GM19099 (cell line): ENCODE results near the gene KHDC1.

Source experiments
- POLR2A ChIP-seq: IDR thresholded peaks from 3 replicates; pipeline ENCODE4 v1.6.1; 2011; ENCODE audit warnings: low read depth; ENCODE audit not compliant: insufficient read length; ENCODE audit errors: extremely low read depth

Gene KHDC1

GRCh38 chr6:73252703-73253102 is 10.3 kb downstream of the KHDC1 start:
- no peak for TF ChIP-seq POLR2A

- no peak for TF ChIP-seq POLR2A
Measured at GRCh38 chr6:73250016-73250415, 13.0 kb downstream of the KHDC1 start.

GRCh38 chr6:73248192-73248903 is 14.6 kb downstream of the KHDC1 start:
- no peak for TF ChIP-seq POLR2A

DNA sequence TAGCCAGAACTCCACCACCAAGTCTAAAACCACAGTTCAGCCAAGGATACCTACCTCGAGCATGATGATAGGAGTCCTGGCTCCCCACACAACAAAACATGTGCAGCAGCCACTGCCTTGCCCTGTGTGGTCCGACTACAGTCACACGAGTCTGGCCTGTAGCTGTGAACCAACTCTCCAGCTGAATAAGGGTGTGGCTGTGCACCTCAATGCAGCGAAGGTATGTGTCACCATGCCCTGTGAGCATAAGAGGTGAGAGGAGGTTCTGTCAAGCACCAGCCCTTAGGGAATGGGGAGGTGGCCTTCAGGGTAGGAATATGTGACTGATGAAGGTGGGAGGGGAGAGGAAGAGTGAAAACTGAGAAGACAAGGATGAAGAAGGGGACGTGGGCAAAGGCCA is 21.0 kb downstream of the KHDC1 start:
- TF ChIP-seq POLR2A = no peak

GRCh38 chr6:73240730-73241129 is 22.3 kb downstream of the KHDC1 start:
- no peak for TF ChIP-seq POLR2A

DNA sequence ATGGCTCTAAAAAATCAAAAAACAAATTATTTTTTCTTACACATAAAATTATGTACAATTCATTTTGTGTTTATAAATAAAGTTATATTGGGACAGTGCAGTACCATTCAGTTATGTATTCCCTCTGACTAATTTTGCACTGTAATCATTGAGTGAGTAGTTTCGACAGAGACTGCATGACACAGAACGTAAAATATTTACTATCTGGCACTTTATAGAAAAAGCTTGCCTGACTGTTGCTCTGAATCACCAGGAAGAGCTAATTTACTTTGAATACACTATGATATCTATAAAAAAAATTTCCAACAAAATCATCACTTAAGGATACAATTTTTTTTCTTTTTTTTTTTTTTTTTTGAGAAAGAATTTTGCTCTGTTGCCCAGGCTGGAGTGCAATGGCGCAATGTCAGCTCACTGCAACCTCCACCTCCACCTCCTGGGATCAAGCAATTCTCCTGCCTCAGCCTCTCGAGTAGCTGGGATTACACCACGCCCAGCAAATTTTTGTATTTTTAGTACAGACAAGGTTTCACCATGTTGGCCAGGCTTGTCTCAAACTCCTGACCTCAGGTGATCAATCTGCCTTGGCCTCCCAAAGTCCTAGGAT is 26.7 kb downstream of the KHDC1 start:
- no peak for TF ChIP-seq POLR2A

DNA sequence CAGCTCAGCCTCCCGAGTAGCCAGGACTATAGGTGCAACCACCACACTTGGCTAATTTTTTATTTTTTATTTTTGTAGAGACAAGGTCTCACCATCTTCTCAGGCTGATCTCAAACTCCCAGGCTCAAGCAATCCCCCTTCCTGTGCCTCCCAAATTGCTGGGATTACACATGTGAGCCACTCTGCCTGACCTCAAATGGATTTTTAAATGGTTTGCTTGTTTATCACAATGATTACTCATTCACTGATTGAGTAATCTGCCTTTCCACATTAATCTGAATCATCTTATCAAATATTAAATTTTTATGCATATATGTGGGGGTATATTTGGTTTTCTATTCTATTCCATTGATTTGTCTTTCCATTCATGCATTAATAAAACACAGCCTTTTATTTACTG is 28.3 kb downstream of the KHDC1 start:
- no peak for TF ChIP-seq POLR2A

DNA sequence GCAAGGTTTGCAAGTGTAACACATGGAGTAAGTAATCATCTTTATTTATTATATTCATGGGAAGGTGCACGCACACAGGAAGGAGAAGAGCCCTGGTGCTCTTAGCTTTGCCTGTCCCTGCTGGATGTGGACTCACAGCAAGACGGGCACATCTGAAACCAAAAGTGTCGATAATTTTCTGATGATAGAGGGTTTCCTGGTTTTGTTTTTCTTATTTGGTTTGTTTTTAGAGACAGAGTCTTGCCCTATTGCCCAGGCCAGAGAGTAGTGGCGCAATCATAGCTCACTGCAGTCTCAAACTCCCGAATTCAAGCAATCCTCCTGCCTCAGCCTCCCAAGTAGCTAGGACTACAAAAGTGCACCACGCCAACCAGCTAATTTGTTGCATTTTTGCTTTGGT is 29.9 kb downstream of the KHDC1 start:
- no peak for TF ChIP-seq POLR2A

- TF ChIP-seq POLR2A = no peak
Measured at GRCh38 chr6:73231986-73232391, 31.0 kb downstream of the KHDC1 start.

DNA sequence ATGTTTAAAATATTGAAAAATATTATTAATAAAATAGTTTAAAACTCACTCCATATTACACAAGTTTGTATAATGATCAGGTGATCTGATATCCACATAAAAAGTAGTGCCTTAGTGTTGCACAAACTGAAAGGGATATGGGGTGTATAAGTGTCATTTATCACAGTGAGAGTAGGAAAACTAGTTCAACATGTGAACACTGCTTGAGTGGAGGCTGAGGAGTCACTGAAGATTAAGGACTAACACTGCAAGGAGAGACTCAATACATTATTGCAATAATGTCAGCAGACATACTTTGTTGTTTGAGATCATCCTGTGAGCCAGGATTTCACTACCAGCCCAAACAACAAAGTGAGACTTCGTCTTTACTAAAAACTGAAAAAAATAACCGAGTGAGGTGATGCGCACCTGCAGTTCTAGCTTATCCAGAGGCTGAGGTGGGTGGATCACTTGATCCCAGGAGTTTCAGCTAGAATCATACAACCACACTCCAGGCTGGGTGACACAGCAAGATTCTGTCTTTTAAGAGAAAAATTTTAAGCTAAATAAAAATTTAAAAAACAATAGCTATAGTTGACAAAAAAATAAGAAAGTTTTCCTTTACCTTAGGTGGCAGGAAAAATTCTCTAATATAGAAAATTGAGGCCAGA is 35.3 kb downstream of the KHDC1 start:
- no peak for TF ChIP-seq POLR2A

DNA sequence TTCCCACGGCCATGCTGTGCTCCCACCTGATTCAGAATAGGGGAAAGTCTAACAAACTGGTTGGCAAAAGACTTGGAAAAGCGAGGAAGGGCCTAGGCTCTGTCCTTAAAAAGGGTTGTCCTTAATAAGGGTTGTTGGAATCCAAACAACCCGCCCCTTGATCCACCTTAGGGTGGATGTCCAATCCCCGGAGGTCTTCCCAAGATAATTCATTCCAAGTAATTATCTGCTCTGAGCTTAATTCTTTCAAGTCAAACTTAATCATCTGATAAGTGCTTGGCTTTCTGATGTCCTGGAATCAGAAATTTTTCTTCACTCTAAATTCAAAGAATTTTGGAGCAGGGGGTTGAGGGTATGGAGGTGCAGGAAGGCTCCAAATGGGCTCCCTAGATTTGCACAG is 37.6 kb downstream of the KHDC1 start, which contains the start of gene KHDC1L:
KHDC1L (minus strand) TSS at position 101 of the 400 bp plus-strand sequence; CDS start at position 13, 88 bp downstream.
- TF ChIP-seq POLR2A = no peak

GRCh38 chr6:73216859-73217258 is 46.1 kb downstream of the KHDC1 start:
- TF ChIP-seq POLR2A = no peak

- no peak for TF ChIP-seq POLR2A
Measured at GRCh38 chr6:73209117-73209516, 53.9 kb downstream of the KHDC1 start.

DNA sequence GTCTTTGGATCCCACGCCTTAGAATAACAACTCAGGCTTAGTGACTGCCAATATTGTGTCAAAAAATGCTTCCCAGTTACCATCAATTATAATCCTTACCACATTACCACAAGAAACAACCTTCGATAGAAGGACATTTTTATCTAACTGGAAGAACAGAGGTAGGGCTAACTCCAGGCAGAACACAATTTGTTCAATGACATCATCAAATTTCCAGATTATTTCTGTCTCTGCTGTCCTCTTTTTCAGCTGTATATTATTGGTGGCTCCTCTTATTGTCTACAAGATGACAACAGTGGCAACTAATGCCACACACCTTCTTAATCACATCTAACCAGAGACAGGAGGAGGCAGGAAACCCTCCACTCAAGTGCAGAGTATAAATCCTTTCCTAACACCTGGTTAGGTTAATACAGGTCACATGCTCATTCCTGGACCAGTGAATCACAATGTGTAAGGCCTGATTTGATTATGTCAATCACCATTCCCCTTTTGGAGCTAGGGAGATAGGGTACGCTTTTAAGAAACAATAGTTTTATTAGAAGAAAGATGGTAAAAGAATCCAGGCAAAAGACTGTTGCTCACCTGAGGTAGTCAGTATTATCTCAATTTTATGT is 55.7 kb downstream of the KHDC1 start:
- no peak for TF ChIP-seq POLR2A

DNA sequence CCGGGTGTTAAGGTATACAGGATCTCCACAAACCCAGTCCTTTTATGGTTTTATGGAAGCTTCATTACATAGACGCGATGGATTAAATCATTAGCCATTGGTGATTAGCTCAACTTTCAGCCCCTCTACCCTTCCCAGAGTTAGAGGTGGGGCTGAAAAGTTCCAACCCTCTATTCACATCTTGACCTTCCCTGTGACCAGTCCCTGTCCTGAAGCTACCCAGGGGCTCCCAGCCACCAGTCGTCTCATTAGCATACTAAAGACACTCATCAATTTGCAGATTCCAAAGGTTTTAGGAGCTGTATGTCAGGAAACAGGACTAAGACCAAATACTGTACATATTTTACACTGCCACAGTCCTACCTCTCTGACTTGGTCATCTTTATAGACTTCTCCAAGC is 58.7 kb downstream of the KHDC1 start:
- TF ChIP-seq POLR2A = no peak

- no peak for TF ChIP-seq POLR2A
Measured at GRCh38 chr6:73203098-73203497, 59.9 kb downstream of the KHDC1 start.
